ENCODE data around the gene MAP3K14. TPM values are rescaled to one million over a fixed set of nuclear protein-coding genes. Genes with fewer than 3 reads are reported as not detected.

Gene MAP3K14
- total RNA-seq, 1 experiment from 2014 or later = 7.8 TPM

- Histone ChIP-seq H2BK12ac (ENCODE audit: insufficient read length, low read depth, low read length) (no peak overlapping the region), H2BK120ac (ENCODE audit: low read depth, low read length, poor library complexity, severe bottlenecking) (no peak overlapping the region), H3K27ac (ENCODE audit: insufficient read length, low read depth, low read length) (no peak overlapping the region), H3K9me3 (ENCODE audit: control insufficient read depth, low read depth, low read length) (no peaks in the 10 kb centered on the region), H2AK5ac (ENCODE audit: insufficient read length, low read length) (no peak overlapping the region), H3K79me1 (ENCODE audit: insufficient read depth, low read depth, low read length, poor library complexity, severe bottlenecking) (no peaks in the 10 kb centered on the region), H2AFZ (ENCODE audit: low read length) (no peak overlapping the region), H3K4me2 (ENCODE audit: insufficient read depth, insufficient read length, low read length) (no peak overlapping the region), H4K91ac (ENCODE audit: insufficient read length, low read depth, low read length) (no peak overlapping the region), H4K5ac (ENCODE audit: insufficient read length, low read depth, low read length) (no peak overlapping the region), H3K27me3 (ENCODE audit: insufficient read depth, low read length) (no peaks in the 10 kb centered on the region; the same call in 1 of the 2 replicates), H2BK15ac (ENCODE audit: low read depth, low read length) (no peak overlapping the region), H3K4me1 (ENCODE audit: insufficient read depth, low read length) (peaks cover 3% of the 10 kb centered on the region; the same call in 1 of the 2 replicates), H4K8ac (replicated peaks; ENCODE audit: insufficient read length, low read depth, low read length) (no peak overlapping the region), H4K20me1 (ENCODE audit: control insufficient read depth, insufficient read depth, insufficient read length) (no peaks in the 10 kb centered on the region), H3K9ac (ENCODE audit: extremely low read depth, insufficient read length, low read length) (no peak overlapping the region), H3K18ac (ENCODE audit: insufficient read length, low read depth, low read length) (no peak overlapping the region), H3K4ac (ENCODE audit: low read depth, low read length) (no peak overlapping the region), H3K79me2 (ENCODE audit: insufficient read depth, low read length) (peaks cover 9% of the 10 kb centered on the region; the same call in 1 of the 2 replicates), H2BK20ac (ENCODE audit: low read depth, low read length, poor library complexity, severe bottlenecking) (no peak overlapping the region), H3T11ph (ENCODE audit: low read length) (no peak overlapping the region), H3K23me2 (ENCODE audit: insufficient read length, low read depth, low read length, poor library complexity, severe bottlenecking) (peaks cover 11% of the 10 kb centered on the region), H3K23ac (ENCODE audit: insufficient read length, low read depth, low read length) (no peak overlapping the region), H3K56ac (ENCODE audit: insufficient read length, low read depth, low read length) (no peak overlapping the region), H3K14ac (ENCODE audit: insufficient read depth, low read length) (no peak overlapping the region), H2BK5ac (ENCODE audit: insufficient read length, low read length) (no peak overlapping the region)
- Mint-ChIP-seq H3K4me3 (no peak overlapping the region), H3K4me1 (peaks cover 32 to 37% of the 10 kb centered on the region in 2 experiments), H3K27me3 (ENCODE audit: low read depth) (peaks cover 3% of the 10 kb centered on the region; the same call in 1 of the 2 replicates), H3K27ac (no peak overlapping the region), H3K9me3 (no peaks in the 10 kb centered on the region), H3K36me3 (ENCODE audit: insufficient read depth in 1 of 3, low read depth in 3 of 3) (peaks cover 0 to 4% (median 0%) of the 10 kb centered on the region in 3 experiments; a peak in 2 of 7 replicates)
- TF ChIP-seq CTCF (conservative IDR thresholded peaks at IDR 0.05) = no peak
- no CpG with 5 or more reads among the region's 7 CpGs for WGBS (ENCODE audit: extremely low coverage, insufficient read length, low lambda C conversion rate)
- DNase-seq = no peak
Measured at GRCh38 chr17:45313996-45314740, 2.7 kb downstream of the MAP3K14 start.
